Mucosa of descending colon (tissue), 3 donors: Measurements from ENCODE around the gene EPHA6. TPM values are rescaled to one million over a fixed set of nuclear protein-coding genes. Genes with fewer than 3 reads are reported as not detected.
"Not testable (repeated sequence)": the region's sequence is repeated elsewhere in the genome, so short reads cannot be mapped to it uniquely, and the experiment has no call there.

Source experiments
- ATAC-seq: fragments of 200-7000 bp; cut with Tn5 transposase; one replicate; pipeline ENCODE4 v1.9.1; 2020; ENCODE audit warnings: mild to moderate bottlenecking, moderate library complexity
- DNase-seq, 3 donors: peaks; one replicate each; pipeline ENCODE4 v3.0.0-alpha.2; 2020
- H3K36me3 ChIP-seq: fragments of 200-600 bp; one replicate; pipeline ENCODE4 v1.8.0; 2021; ENCODE audit warnings: low read depth, mild to moderate bottlenecking
- H3K4me1 ChIP-seq: fragments of 200-600 bp; one replicate; pipeline ENCODE4 v1.8.0; 2021; ENCODE audit warnings: low read depth, mild to moderate bottlenecking
- H3K4me3 ChIP-seq: fragments of 200-600 bp; one replicate; pipeline ENCODE4 v1.8.0; 2021; ENCODE audit warnings: mild to moderate bottlenecking
- H3K9me3 ChIP-seq: fragments of 200-600 bp; one replicate; pipeline ENCODE4 v1.8.0; 2021; ENCODE audit warnings: mild to moderate bottlenecking
- intact Hi-C, 2 donors: fragments of 100-400 bp; cut with DNase I in 1 of 2; cut with micrococcal nuclease in 1 of 2; formaldehyde crosslinking; loops; one replicate each; pipeline versions ENCODE4 v1.11.0 to v1.11.1; 2022; cut with DNase I, micrococcal nuclease
- total RNA-seq, 3 donors: library from RNA; stranded (reverse); fragmentation: NEBNext Ultra II Directional in 2 of 3; extraction: Animal tissue kit (Norgen Biotek cat#: 25700) in 2 of 3; gene quantifications; one replicate each; pipeline versions ENCODE4 v1.2.1 to v1.2.4, GENCODE V29; 2021 to 2023
- TF ChIP-seq, protein P1 (sequence below): fragments of 200-600 bp; IDR thresholded peaks from one replicate; pipeline ENCODE4 v1.8.0; 2022; ENCODE audit warnings: antibody characterized with exemption, mild to moderate bottlenecking
- donor health status: DM: no; HTN: no; CAD: no; lungs with moderate emphysema.
- donor health status: DM: no; HTN: no; CAD: no.
- donor health status: DM: no; HTN: yes; CAD: no.

EPHA6 gene
- total RNA-seq, 3 donors from 2014 or later, result 0.55 to 24.8 (median 1.5) TPM

DNA sequence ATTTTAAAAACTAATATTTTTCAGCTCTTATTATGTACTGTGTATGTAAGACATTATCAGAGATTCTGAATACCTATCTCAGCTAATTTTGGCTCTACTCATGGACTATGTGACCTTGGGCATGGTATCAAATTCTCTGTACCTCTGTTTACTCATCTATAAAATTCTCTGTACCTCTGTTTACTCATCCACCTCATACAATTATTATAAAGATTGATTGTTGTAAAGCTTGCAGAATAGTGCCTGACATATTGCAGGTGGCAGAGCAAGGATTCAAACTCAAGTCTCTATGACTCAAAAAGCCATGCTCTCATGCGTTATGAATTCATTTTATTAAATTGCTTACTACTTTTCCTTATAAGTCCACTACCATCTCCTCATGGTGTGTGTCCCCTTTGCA is 798.2 kb downstream of the EPHA6 start:
- no peak for ATAC-seq
- intact Hi-C loops, result no loop called here
- H3K36me3 ChIP-seq, result no peaks in the 10 kb centered on the region
- TF ChIP-seq, protein P1, sequence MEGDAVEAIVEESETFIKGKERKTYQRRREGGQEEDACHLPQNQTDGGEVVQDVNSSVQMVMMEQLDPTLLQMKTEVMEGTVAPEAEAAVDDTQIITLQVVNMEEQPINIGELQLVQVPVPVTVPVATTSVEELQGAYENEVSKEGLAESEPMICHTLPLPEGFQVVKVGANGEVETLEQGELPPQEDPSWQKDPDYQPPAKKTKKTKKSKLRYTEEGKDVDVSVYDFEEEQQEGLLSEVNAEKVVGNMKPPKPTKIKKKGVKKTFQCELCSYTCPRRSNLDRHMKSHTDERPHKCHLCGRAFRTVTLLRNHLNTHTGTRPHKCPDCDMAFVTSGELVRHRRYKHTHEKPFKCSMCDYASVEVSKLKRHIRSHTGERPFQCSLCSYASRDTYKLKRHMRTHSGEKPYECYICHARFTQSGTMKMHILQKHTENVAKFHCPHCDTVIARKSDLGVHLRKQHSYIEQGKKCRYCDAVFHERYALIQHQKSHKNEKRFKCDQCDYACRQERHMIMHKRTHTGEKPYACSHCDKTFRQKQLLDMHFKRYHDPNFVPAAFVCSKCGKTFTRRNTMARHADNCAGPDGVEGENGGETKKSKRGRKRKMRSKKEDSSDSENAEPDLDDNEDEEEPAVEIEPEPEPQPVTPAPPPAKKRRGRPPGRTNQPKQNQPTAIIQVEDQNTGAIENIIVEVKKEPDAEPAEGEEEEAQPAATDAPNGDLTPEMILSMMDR, result no peak
- no peak for DNase-seq
- no peaks in the 10 kb centered on the region for H3K4me1 ChIP-seq
- H3K4me3 ChIP-seq, result no peak overlapping the region
- no peaks in the 10 kb centered on the region for H3K9me3 ChIP-seq

DNA sequence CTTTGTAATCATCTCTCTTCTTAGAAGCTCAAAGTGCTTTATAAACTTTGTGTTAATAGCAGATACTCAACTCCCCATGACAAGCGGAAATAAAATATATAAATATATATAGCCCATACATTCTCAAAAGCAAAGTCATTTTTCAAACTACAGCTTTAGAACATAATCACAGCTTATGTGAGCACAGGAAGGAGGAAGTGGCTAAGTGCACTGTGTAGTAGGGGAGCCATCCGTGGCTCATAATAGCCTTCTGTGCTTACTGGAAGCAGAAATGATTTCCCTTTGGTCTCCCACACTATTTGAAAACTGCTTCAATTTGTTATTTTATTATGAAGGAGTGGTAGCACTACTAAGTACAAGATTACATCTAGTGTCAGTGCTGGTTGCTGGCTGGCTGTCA is 798.7 kb downstream of the EPHA6 start:
- H3K9me3 ChIP-seq, result no peaks in the 10 kb centered on the region
- H3K4me3 ChIP-seq, result no peak overlapping the region
- no peaks in the 10 kb centered on the region for H3K4me1 ChIP-seq
- ATAC-seq, result peak; percentile 25
- TF ChIP-seq, protein P1, result no peak
- DNase-seq, result no peak
- intact Hi-C loops, result no loop called here
- no peaks in the 10 kb centered on the region for H3K36me3 ChIP-seq

DNA sequence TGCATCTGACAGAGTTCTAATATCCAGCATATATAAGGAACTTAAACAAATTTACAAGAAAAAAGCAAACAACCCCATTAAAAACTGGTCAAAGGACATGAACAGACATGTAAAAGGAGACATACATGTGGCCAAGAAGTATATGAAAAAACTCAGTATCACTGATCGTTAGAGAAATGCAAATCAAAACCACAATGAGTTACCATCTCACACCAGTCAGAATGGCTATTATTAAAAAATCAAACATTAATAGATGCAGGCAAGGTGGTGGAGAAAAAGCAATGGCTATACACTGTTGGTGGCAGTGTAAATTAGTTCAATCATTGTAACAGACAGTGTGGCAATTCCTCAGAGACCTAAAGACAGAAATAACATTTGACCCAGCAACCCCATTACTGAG is 806.1 kb downstream of the EPHA6 start:
- ATAC-seq, H3K9me3 ChIP-seq, H3K4me3 ChIP-seq, H3K36me3 ChIP-seq, intact Hi-C loops, H3K4me1 ChIP-seq, DNase-seq: not testable (repeated sequence)

DNA sequence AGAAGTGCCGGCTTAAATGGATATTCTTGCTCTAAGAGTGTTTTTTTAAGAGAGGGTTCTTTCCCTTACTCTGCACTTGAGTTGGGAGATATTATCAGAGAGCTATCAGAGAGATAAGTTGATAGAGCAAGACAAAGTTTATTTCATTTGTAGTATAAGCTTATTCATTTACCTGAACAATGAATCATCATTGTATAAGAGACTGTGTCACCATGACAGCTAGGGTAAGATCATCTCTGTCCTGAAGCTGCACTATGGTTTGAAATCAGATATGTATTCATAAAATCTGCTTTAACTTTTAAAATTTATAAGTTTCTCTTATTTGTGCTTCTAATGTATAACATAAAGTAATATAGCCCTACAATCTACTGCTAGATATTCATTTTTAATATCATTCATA is 822.1 kb downstream of the EPHA6 start:
- H3K4me3 ChIP-seq, result no peak overlapping the region
- H3K4me1 ChIP-seq, result no peaks in the 10 kb centered on the region
- TF ChIP-seq, protein P1, result no peak
- DNase-seq (no peak), ATAC-seq (no peak)
- H3K36me3 ChIP-seq, result no peaks in the 10 kb centered on the region
- intact Hi-C loops, result no loop called here
- H3K9me3 ChIP-seq, result no peaks in the 10 kb centered on the region

DNA sequence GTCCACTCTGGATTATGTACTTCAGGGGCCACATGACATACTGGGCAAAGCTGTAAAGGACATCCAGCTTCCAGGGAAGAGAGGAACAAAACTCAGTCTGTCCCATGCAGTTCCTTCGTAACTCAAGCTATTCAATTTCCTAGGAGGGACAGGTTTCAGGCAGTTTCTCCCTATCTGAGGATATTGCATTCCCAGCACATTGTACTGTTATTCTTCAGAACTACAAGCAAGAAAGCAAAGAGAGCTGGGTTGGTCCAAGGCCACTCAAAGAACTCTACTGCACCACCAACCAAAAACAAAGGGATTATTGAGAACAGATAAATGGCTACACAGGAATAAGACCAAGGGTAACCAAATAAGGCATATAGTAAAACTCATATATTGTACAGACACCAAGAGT is 832.5 kb downstream of the EPHA6 start:
- intact Hi-C loops, result no loop called here
- TF ChIP-seq, protein P1, result no peak
- Histone ChIP-seq H3K4me3 (no peak overlapping the region), H3K9me3 (no peaks in the 10 kb centered on the region), H3K36me3 (no peaks in the 10 kb centered on the region), H3K4me1 (no peaks in the 10 kb centered on the region)
- ATAC-seq (no peak), DNase-seq (no peak)

DNA sequence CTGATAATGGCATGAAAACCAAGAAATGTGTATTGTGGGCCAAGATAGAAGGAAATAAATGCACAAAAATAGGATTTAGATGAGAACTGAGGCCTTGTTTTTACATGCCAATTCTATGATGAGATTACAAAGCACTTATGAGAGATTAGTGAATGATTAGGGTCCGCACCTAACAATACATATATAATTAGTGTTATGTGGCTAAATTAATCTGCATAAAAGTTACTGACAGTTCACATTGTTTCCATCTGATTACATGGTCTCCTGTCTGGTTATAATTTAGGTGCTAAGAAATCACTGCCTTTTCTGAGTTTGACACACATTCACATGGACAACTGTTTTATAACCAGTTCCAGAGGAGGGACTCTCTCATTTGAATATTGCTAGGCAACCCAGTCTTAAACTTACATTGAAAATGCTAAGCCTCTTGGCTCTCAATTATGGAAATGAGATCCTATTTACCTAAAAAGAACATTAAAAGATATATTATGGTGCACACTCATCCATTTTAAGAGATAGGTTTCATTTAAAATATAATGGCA is 833.1 kb downstream of the EPHA6 start:
- TF ChIP-seq, protein P1, result no peak
- intact Hi-C loops, result no loop called here
- ATAC-seq, result no peak

More for the DNA sequence above, 833.1 kb downstream of the EPHA6 start:
- H3K4me1 ChIP-seq, result no peaks in the 10 kb centered on the region
- H3K36me3 ChIP-seq, result no peaks in the 10 kb centered on the region
- H3K9me3 ChIP-seq, result no peaks in the 10 kb centered on the region
- H3K4me3 ChIP-seq, result no peak overlapping the region
- DNase-seq, result no peak
